Endothelial cell of umbilical vein (primary cell): ENCODE data around the gene PRG2. TPM values are rescaled to one million over a fixed set of nuclear protein-coding genes. Genes with fewer than 3 reads are reported as not detected.

Experiments used
- BruUV-seq: library from RNA; stranded (reverse); fragments of 400-500 nt; replicated peaks from 2 replicates; lab custom pipeline; 2021; lab: Mats Ljungman, UMichigan
- CTCF ChIA-PET: fragments of 300-600, 350-600 bp; sonication (Branson Sonifier 250); formaldehyde crosslinking; loops from one replicate; lab custom pipeline; 2021; ENCODE audit warnings: antibody characterized with exemption, inconsistent platforms; lab: Charles Lee
- POLR2A ChIA-PET: fragments of 300-600, 350-600 bp; sonication (Branson Sonifier 250); formaldehyde crosslinking; loops from one replicate; lab custom pipeline; 2021; ENCODE audit warnings: antibody characterized with exemption, inconsistent platforms; lab: Charles Lee
- DNase-seq: peaks from one replicate; pipeline ENCODE4 v3.0.0-alpha.2; 2011; ENCODE audit warnings: low read depth, low spot score
- FAIRE-seq: peaks from 2 replicates; lab custom pipeline; 2011; peaks lifted over from hg19 to GRCh38; lab: Jason Lieb, UNC
- H2AFZ ChIP-seq: 2 replicates; pipeline ENCODE4 v1.6.0; 2012; ENCODE audit warnings: low read depth, low read length, control low read depth, inconsistent platforms
- H3K27ac ChIP-seq: 2 replicates; pipeline ENCODE4 v1.5.1; 2011; ENCODE audit warnings: low read depth, mild to moderate bottlenecking, control low read depth, low read length, moderate library complexity; ENCODE audit not compliant: insufficient read depth
- H3K27me3 ChIP-seq, 2 experiments: 2 replicates each; pipeline versions ENCODE4 v1.6.0 to v1.6.1; 2011; ENCODE audit warnings: low read length in 2 of 2, mixed read lengths in 1 of 2; ENCODE audit not compliant: control insufficient read depth in 2 of 2, insufficient read depth in 2 of 2
- H3K36me3 ChIP-seq, 2 experiments: 2 replicates in 1 of 2; 3 replicates in 1 of 2; pipeline ENCODE4 v1.5.1; 2011; ENCODE audit warnings: low read length in 2 of 2, mild to moderate bottlenecking in 1 of 2, moderate library complexity in 1 of 2; ENCODE audit not compliant: control insufficient read depth in 2 of 2, insufficient read depth in 2 of 2; ENCODE audit errors: extremely low read depth in 1 of 2
- H3K4me1 ChIP-seq: 3 replicates; pipeline ENCODE4 v1.5.1; 2011; ENCODE audit warnings: mild to moderate bottlenecking, low read length; ENCODE audit not compliant: control insufficient read depth, insufficient read depth; ENCODE audit errors: extremely low read depth
- H3K4me2 ChIP-seq: 2 replicates; pipeline ENCODE4 v1.6.1; 2011; ENCODE audit warnings: low read length, control low read depth, mixed read lengths; ENCODE audit not compliant: insufficient read depth
- H3K4me3 ChIP-seq, 3 experiments: fragments of 200-600 bp in 1 of 3; sonication (generic), shearing (Covaris generic) in 1 of 3; replicated peaks in 1 of 3; 2 replicates each; pipeline ENCODE4 v1.5.1; 2011 to 2016; ENCODE audit warnings: control low read depth in 3 of 3, low read length in 3 of 3, mild to moderate bottlenecking in 2 of 3, inconsistent platforms in 1 of 3, low read depth in 1 of 3, moderate library complexity in 1 of 3; ENCODE audit not compliant: insufficient read depth in 1 of 3
- H3K79me2 ChIP-seq: 2 replicates; pipeline ENCODE4 v1.6.0; 2012; ENCODE audit warnings: low read length, inconsistent platforms; ENCODE audit not compliant: control insufficient read depth, insufficient read depth
- H3K9ac ChIP-seq: replicated peaks from 2 replicates; pipeline ENCODE3; 2011; ENCODE audit warnings: low read length, control low read depth; ENCODE audit not compliant: insufficient read depth; ENCODE audit errors: extremely low read depth
- H3K9me1 ChIP-seq: replicated peaks from 3 replicates; pipeline ENCODE4 v1.6.0; 2011; ENCODE audit warnings: mild to moderate bottlenecking, low read length; ENCODE audit not compliant: control insufficient read depth, insufficient read depth; ENCODE audit errors: extremely low read depth
- H3K9me3 ChIP-seq: replicated peaks from 2 replicates; pipeline ENCODE4 v1.5.1; 2012; ENCODE audit warnings: low read length, inconsistent platforms; ENCODE audit not compliant: control insufficient read depth, insufficient read depth
- H4K20me1 ChIP-seq: replicated peaks from 2 replicates; pipeline ENCODE3; 2011; ENCODE audit warnings: mild to moderate bottlenecking, low read length; ENCODE audit not compliant: control insufficient read depth, insufficient read depth; ENCODE audit errors: extremely low read depth
- CTCF ChIP-seq, 2 donors: IDR thresholded peaks; 1 replicate in 1 of 2; 2 replicates in 1 of 2; pipeline ENCODE4 v1.5.1; 2011; ENCODE audit warnings: low read length in 2 of 2, mild to moderate bottlenecking in 2 of 2, moderate library complexity in 2 of 2, control low read depth in 1 of 2, inconsistent platforms in 1 of 2, low read depth in 1 of 2; ENCODE audit not compliant: insufficient read depth in 1 of 2; ENCODE audit errors: extremely low read depth in 1 of 2
- EZH2 ChIP-seq: IDR thresholded peaks from 2 replicates; pipeline ENCODE4 v1.6.1; 2012; ENCODE audit warnings: borderline replicate concordance, low read depth, mild to moderate bottlenecking, moderate library complexity, low read length, inconsistent platforms; ENCODE audit not compliant: severe bottlenecking
- FOS ChIP-seq: IDR thresholded peaks from 2 replicates; pipeline ENCODE4 v1.6.1; 2011; ENCODE audit warnings: mild to moderate bottlenecking, low read length, moderate library complexity, borderline replicate concordance; ENCODE audit not compliant: insufficient read depth
- GATA2 ChIP-seq: IDR thresholded peaks from 2 replicates; pipeline ENCODE4 v1.7.0; 2011; ENCODE audit warnings: low read depth, mild to moderate bottlenecking, moderate library complexity, mixed read lengths, low read length; ENCODE audit not compliant: insufficient read length, insufficient read depth
- JUN ChIP-seq: IDR thresholded peaks from 2 replicates; pipeline ENCODE4 v1.6.1; 2011; ENCODE audit warnings: borderline replicate concordance, low read depth; ENCODE audit not compliant: insufficient read length, insufficient read depth
- MAX ChIP-seq: IDR thresholded peaks from 2 replicates; pipeline ENCODE4 v1.6.1; 2011; ENCODE audit not compliant: insufficient read depth, insufficient read length
- MYC ChIP-seq: IDR thresholded peaks from one replicate; pipeline ENCODE4 v1.6.1; 2011; ENCODE audit warnings: mild to moderate bottlenecking, low read depth, low read length
- POLR2A ChIP-seq: IDR thresholded peaks from 2 replicates; pipeline ENCODE4 v1.6.1; 2012; ENCODE audit warnings: low read depth, mild to moderate bottlenecking, control low read depth, low read length
- POLR2AphosphoS5 ChIP-seq: IDR thresholded peaks from 2 replicates; pipeline ENCODE4 v1.6.1; 2012; ENCODE audit warnings: low read depth, mild to moderate bottlenecking, control low read depth, low read length, moderate library complexity; ENCODE audit not compliant: insufficient read depth
- dilution Hi-C: fragments of 300-500 bp; cut with MboI; formaldehyde crosslinking; loops from one replicate; pipeline ENCODE4 v1.15.0; 2019; ENCODE audit warnings: low sequenced_read_pairs; ENCODE audit not compliant: extremely low pct_ligation_motif_present
- intact Hi-C: fragments of 100-400 bp; cut with micrococcal nuclease; formaldehyde crosslinking; loops from one replicate; pipeline ENCODE4 v1.10.0; 2022
- polyA plus RNA-seq, 4 experiments: library from polyadenylated mRNA; depleted of rRNA in 3 of 4; stranded (reverse) in 3 of 4; unstranded in 1 of 4; fragments of >200 nt; gene quantifications; 2 replicates each; pipeline versions ENCODE4 v1.2.1 to v1.2.3, GENCODE V29; 2011 to 2012; ENCODE audit warnings: missing spikeins in 1 of 4
- total RNA-seq: library from RNA; stranded (reverse); gene quantifications from 2 replicates; pipeline ENCODE4 v1.2.3, GENCODE V29; 2021

The PRG2 gene
- total and polyA plus RNA-seq, 2 donors (not counting 3 experiments of a cell fraction or from before 2014, with no cell fraction given), result 0.08 to 0.55 TPM

- Histone ChIP-seq H3K79me2 (peaks cover 18% of the 10 kb centered on the region), H3K9me3 (no peaks in the 10 kb centered on the region), H3K4me2 (no peak overlapping the region), H2AFZ (no peak overlapping the region), H4K20me1 (no peaks in the 10 kb centered on the region), H3K27ac (no peak overlapping the region), H3K4me1 (peaks cover 33% of the 10 kb centered on the region), H3K27me3 (peaks cover 4 to 5% of the 10 kb centered on the region in 2 experiments), H3K4me3 (no peak overlapping the region), H3K9me1 (no peaks in the 10 kb centered on the region), H3K36me3 (no peaks in the 10 kb centered on the region), H3K9ac (no peak overlapping the region)
- ChIA-PET POLR2A (no interaction called here), CTCF (interaction anchor here (1.2 kb wide), 1 partner anchor 48 kb away, joined by 3 read pairs; no protein-coding TSS in a partner anchor)
- DNase-seq (no peak), FAIRE-seq (no peak)
- dilution Hi-C loops (no loop called here), intact Hi-C loops (loop anchor here (10.0 kb wide), 1 partner anchor 576 kb away; no protein-coding TSS in a partner anchor)
- TF ChIP-seq JUN, result no peak
- TF ChIP-seq FOS, result no peak
- TF ChIP-seq MYC, result no peak
- TF ChIP-seq POLR2A, result no peak
- no peak for TF ChIP-seq EZH2
- no peak for TF ChIP-seq MAX
- TF ChIP-seq POLR2AphosphoS5, result no peak
- TF ChIP-seq CTCF (IDR thresholded peaks at IDR 0.05; ENCODE audit: extremely low read depth in 1 of 2, insufficient read depth in 1 of 2, low read depth in 1 of 2, low read length in 2 of 2), result no peak
- TF ChIP-seq GATA2, result no peak
- no TSS peak for BruUV-seq
These were observed 38.2 kb upstream of the PRG2 start for GRCh38 chr11:57428643-57429042.
